ENCODE measurements around the gene TBC1D22A.

DNA sequence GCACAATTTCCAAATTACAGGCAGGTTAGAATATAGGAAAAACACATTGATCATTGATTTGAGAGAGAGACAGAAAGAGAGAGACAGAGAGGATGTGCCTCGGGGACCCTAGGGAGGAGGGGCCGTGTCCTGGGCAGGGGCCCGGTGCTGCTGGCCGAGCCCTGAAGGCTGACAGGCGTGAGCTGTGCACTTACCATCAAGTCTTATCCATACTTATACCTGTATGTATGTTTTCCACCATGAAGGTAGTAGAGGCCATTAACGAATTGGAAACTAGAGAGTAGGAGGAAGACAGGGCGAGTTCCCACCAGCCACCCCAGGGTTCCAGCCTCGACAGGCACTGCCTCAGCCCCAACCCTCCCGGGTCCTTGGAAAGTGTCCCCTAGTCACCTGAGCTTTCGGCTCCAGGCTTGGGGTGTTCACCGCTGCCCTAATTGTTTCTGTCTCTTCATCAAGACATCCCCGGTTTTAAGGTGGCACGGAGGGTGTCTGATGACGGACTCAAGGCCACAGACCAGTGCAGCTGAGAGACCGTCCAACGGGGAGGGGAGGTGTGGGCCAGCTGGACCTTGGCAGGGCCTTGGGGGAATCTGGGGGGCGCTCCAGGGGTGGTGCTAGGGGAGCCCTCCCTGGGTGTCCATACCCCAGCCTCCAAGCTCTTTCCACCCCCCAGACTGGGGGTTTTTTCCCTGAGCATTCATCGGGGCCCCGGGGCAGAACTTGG, 431.3 kb downstream of the TBC1D22A start:
- TF ChIP-seq POLR2A (IDR thresholded peaks at IDR 0.05): no peak
- no peak for TF ChIP-seq EP300 (IDR thresholded peaks at IDR 0.05)
- TF ChIP-seq POLR2AphosphoS5 (IDR thresholded peaks at IDR 0.05): no peak
